DOHH2 (cell line): Measurements from ENCODE around the gene BNIP5.

ENCODE experiments used
- CTCF ChIP-seq: fragments of 200-600 bp; sonication (generic); IDR thresholded peaks from one replicate; pipeline ENCODE4 v1.5.1; 2014; ENCODE audit warnings: antibody characterized with exemption, mild to moderate bottlenecking, low read depth, low read length; ENCODE audit not compliant: poor library complexity, severe bottlenecking
- EZH2phosphoT487 ChIP-seq: fragments of 200-600 bp; sonication (generic); IDR thresholded peaks from 2 replicates; pipeline ENCODE4 v1.6.1; 2017; ENCODE audit warnings: borderline replicate concordance, mild to moderate bottlenecking, antibody characterized with exemption, low read length, moderate library complexity, mixed read lengths

GRCh38 chr6:36374972-36375371 lies 38.3 kb upstream of the BNIP5 start:
- TF ChIP-seq CTCF (no peak), EZH2phosphoT487 (no peak)
